ENCODE data around the gene KLF9.

Gene KLF9

GRCh38 chr9:70419556-70420440, 5.3 kb upstream of the KLF9 start:
- no peak overlapping the region for H2AK5ac ChIP-seq (ENCODE audit: low read length)
- DNase-seq = peak; percentile 83
- no CpG with 5 or more reads among the region's 60 CpGs for WGBS (ENCODE audit: extremely low coverage, insufficient coverage, insufficient read length)
- H3K27me3 ChIP-seq (ENCODE audit: insufficient read depth, low read length) = peaks cover 3% of the 10 kb centered on the region
- peak overlapping the region; percentile 50 for H2AFZ ChIP-seq (ENCODE audit: insufficient read depth, low read length, poor library complexity)
- peak overlapping the region; percentile 43 for H3K27ac ChIP-seq (ENCODE audit: low read depth, low read length)
- H3K79me2 ChIP-seq (ENCODE audit: control insufficient read depth, insufficient read depth, low read length, poor library complexity) = no peaks in the 10 kb centered on the region
- peaks cover 10% of the 10 kb centered on the region for H3K79me1 ChIP-seq (ENCODE audit: low read length)
- H3K4me1 ChIP-seq (ENCODE audit: control insufficient read depth in 1 of 2, insufficient read depth in 2 of 2, low read length in 2 of 2) = peaks cover 6 to 17% of the 10 kb centered on the region in 2 experiments
- peak overlapping the region; percentile 58 for H4K8ac ChIP-seq (ENCODE audit: low read depth, low read length)
- peak overlapping the region; percentile 19 for H3K18ac ChIP-seq (ENCODE audit: low read length)
- peak overlapping the region; percentile 36 for H3K14ac ChIP-seq (ENCODE audit: low read length)
- no peak overlapping the region for H2BK12ac ChIP-seq (ENCODE audit: low read length)
- no peak overlapping the region for H2BK120ac ChIP-seq (ENCODE audit: insufficient read depth, low read length, poor library complexity)
- no peak overlapping the region for H3K4ac ChIP-seq (ENCODE audit: low read depth, low read length)
- peak overlapping the region; percentile 8 for H2BK5ac ChIP-seq (ENCODE audit: low read depth, low read length, poor library complexity)
- no peak overlapping the region for H3K23ac ChIP-seq (ENCODE audit: low read length)
- peak overlapping the region; percentile 61 for H4K91ac ChIP-seq (ENCODE audit: low read depth, low read length)
- H3K36me3 ChIP-seq (ENCODE audit: control insufficient read depth in 1 of 2, insufficient read depth in 2 of 2, low read length in 2 of 2) = no peaks in the 10 kb centered on the region
- peak overlapping the region; percentile 65 for H3K4me3 ChIP-seq (ENCODE audit: low read depth, low read length)
- peaks cover 2% of the 10 kb centered on the region for H3K9me3 ChIP-seq (ENCODE audit: insufficient read depth, low read depth, low read length)
- H4K12ac ChIP-seq (ENCODE audit: low read depth, low read length) = peak overlapping the region; percentile 49
- H3K9ac ChIP-seq (ENCODE audit: low read length) = peak overlapping the region; percentile 57
- H3K4me2 ChIP-seq (ENCODE audit: low read length) = peak overlapping the region; percentile 100

- H3K4ac ChIP-seq (ENCODE audit: low read depth, low read length) = no peak overlapping the region
- no peak overlapping the region for H2AK5ac ChIP-seq (ENCODE audit: low read length)
- H3K18ac ChIP-seq (ENCODE audit: low read length) = no peak overlapping the region
- H2BK120ac ChIP-seq (ENCODE audit: insufficient read depth, low read length, poor library complexity) = no peak overlapping the region
- peaks cover under 1% of the 10 kb centered on the region for H3K9me3 ChIP-seq (ENCODE audit: insufficient read depth, low read depth, low read length)
- no peak overlapping the region for H3K9ac ChIP-seq (ENCODE audit: low read length)
- H2BK5ac ChIP-seq (ENCODE audit: low read depth, low read length, poor library complexity) = no peak overlapping the region
- H4K12ac ChIP-seq (ENCODE audit: low read depth, low read length) = no peak overlapping the region
- peak overlapping the region; percentile 61 for H4K91ac ChIP-seq (ENCODE audit: low read depth, low read length)
- no peak overlapping the region for H2BK12ac ChIP-seq (ENCODE audit: low read length)
- H3K4me1 ChIP-seq (ENCODE audit: control insufficient read depth in 1 of 2, insufficient read depth in 2 of 2, low read length in 2 of 2) = peaks cover 6 to 18% of the 10 kb centered on the region in 2 experiments
- no peaks in the 10 kb centered on the region for H3K79me2 ChIP-seq (ENCODE audit: control insufficient read depth, insufficient read depth, low read length, poor library complexity)
- H4K8ac ChIP-seq (ENCODE audit: low read depth, low read length) = peak overlapping the region; percentile 58
- H3K79me1 ChIP-seq (ENCODE audit: low read length) = peaks cover 10% of the 10 kb centered on the region
- H3K23ac ChIP-seq (ENCODE audit: low read length) = no peak overlapping the region
- WGBS (ENCODE audit: extremely low coverage, insufficient coverage, insufficient read length) = no CpG with 5 or more reads among the region's 65 CpGs
- no peaks in the 10 kb centered on the region for H3K36me3 ChIP-seq (ENCODE audit: control insufficient read depth in 1 of 2, insufficient read depth in 2 of 2, low read length in 2 of 2)
- DNase-seq = peak; percentile 97
- H3K27me3 ChIP-seq (ENCODE audit: insufficient read depth, low read length) = peaks cover 3% of the 10 kb centered on the region
- peak overlapping the region; percentile 100 for H3K4me2 ChIP-seq (ENCODE audit: low read length)
- peak overlapping the region; percentile 20 for H2AFZ ChIP-seq (ENCODE audit: insufficient read depth, low read length, poor library complexity)
- peak overlapping the region; percentile 43 for H3K27ac ChIP-seq (ENCODE audit: low read depth, low read length)
- peak overlapping the region; percentile 65 for H3K4me3 ChIP-seq (ENCODE audit: low read depth, low read length)
- peak overlapping the region; percentile 36 for H3K14ac ChIP-seq (ENCODE audit: low read length)
Measured at GRCh38 chr9:70418822-70419555, 4.5 kb upstream of the KLF9 start.

GRCh38 chr9:70415476-70415875, 1.0 kb upstream of the KLF9 start:
- H3K79me1 ChIP-seq (ENCODE audit: low read length) = peaks cover 8% of the 10 kb centered on the region
- H4K12ac ChIP-seq (ENCODE audit: low read depth, low read length) = no peak overlapping the region
- H3K9me3 ChIP-seq (ENCODE audit: insufficient read depth, low read depth, low read length) = no peaks in the 10 kb centered on the region
- no peak for DNase-seq
- no peak overlapping the region for H2BK5ac ChIP-seq (ENCODE audit: low read depth, low read length, poor library complexity)
- no peak overlapping the region for H2AK5ac ChIP-seq (ENCODE audit: low read length)
- no peak overlapping the region for H3K4me3 ChIP-seq (ENCODE audit: low read depth, low read length)
- H3K4me2 ChIP-seq (ENCODE audit: low read length) = no peak overlapping the region
- no peak overlapping the region for H3K9ac ChIP-seq (ENCODE audit: low read length)
- no peak overlapping the region for H3K27ac ChIP-seq (ENCODE audit: low read depth, low read length)
- no peaks in the 10 kb centered on the region for H3K36me3 ChIP-seq (ENCODE audit: control insufficient read depth in 1 of 2, insufficient read depth in 2 of 2, low read length in 2 of 2)
- H3K27me3 ChIP-seq (ENCODE audit: insufficient read depth, low read length) = peaks cover 19% of the 10 kb centered on the region
- no peak overlapping the region for H4K91ac ChIP-seq (ENCODE audit: low read depth, low read length)
- no peak overlapping the region for H3K18ac ChIP-seq (ENCODE audit: low read length)
- no peak overlapping the region for H3K14ac ChIP-seq (ENCODE audit: low read length)
- peaks cover 7 to 27% of the 10 kb centered on the region in 2 experiments for H3K4me1 ChIP-seq (ENCODE audit: control insufficient read depth in 1 of 2, insufficient read depth in 2 of 2, low read length in 2 of 2)
- no peak overlapping the region for H4K8ac ChIP-seq (ENCODE audit: low read depth, low read length)
- H3K4ac ChIP-seq (ENCODE audit: low read depth, low read length) = no peak overlapping the region
- no peak overlapping the region for H2BK120ac ChIP-seq (ENCODE audit: insufficient read depth, low read length, poor library complexity)
- no CpG with 5 or more reads among the region's 5 CpGs for WGBS (ENCODE audit: extremely low coverage, insufficient coverage, insufficient read length)
- H2BK12ac ChIP-seq (ENCODE audit: low read length) = no peak overlapping the region
- no peak overlapping the region for H2AFZ ChIP-seq (ENCODE audit: insufficient read depth, low read length, poor library complexity)
- no peak overlapping the region for H3K23ac ChIP-seq (ENCODE audit: low read length)
- H3K79me2 ChIP-seq (ENCODE audit: control insufficient read depth, insufficient read depth, low read length, poor library complexity) = no peaks in the 10 kb centered on the region

GRCh38 chr9:70415041-70415440, 584 bp upstream of the KLF9 start:
- Histone ChIP-seq H3K4ac (ENCODE audit: low read depth, low read length) (no peak overlapping the region), H4K12ac (ENCODE audit: low read depth, low read length) (no peak overlapping the region), H3K18ac (ENCODE audit: low read length) (no peak overlapping the region), H4K91ac (ENCODE audit: low read depth, low read length) (no peak overlapping the region), H2BK5ac (ENCODE audit: low read depth, low read length, poor library complexity) (no peak overlapping the region), H2BK120ac (ENCODE audit: insufficient read depth, low read length, poor library complexity) (no peak overlapping the region), H2AK5ac (ENCODE audit: low read length) (no peak overlapping the region), H3K23ac (ENCODE audit: low read length) (no peak overlapping the region), H3K4me2 (ENCODE audit: low read length) (no peak overlapping the region), H3K14ac (ENCODE audit: low read length) (no peak overlapping the region), H3K36me3 (ENCODE audit: control insufficient read depth in 1 of 2, insufficient read depth in 2 of 2, low read length in 2 of 2) (no peaks in the 10 kb centered on the region), H3K27me3 (ENCODE audit: insufficient read depth, low read length) (peaks cover 19% of the 10 kb centered on the region), H3K4me1 (ENCODE audit: control insufficient read depth in 1 of 2, insufficient read depth in 2 of 2, low read length in 2 of 2) (peaks cover 7 to 25% of the 10 kb centered on the region in 2 experiments), H3K4me3 (ENCODE audit: low read depth, low read length) (no peak overlapping the region), H2BK12ac (ENCODE audit: low read length) (no peak overlapping the region), H3K9me3 (ENCODE audit: insufficient read depth, low read depth, low read length) (no peaks in the 10 kb centered on the region), H3K9ac (ENCODE audit: low read length) (no peak overlapping the region), H3K79me2 (ENCODE audit: control insufficient read depth, insufficient read depth, low read length, poor library complexity) (no peaks in the 10 kb centered on the region), H3K79me1 (ENCODE audit: low read length) (peaks cover 6% of the 10 kb centered on the region), H2AFZ (ENCODE audit: insufficient read depth, low read length, poor library complexity) (no peak overlapping the region), H3K27ac (ENCODE audit: low read depth, low read length) (no peak overlapping the region), H4K8ac (ENCODE audit: low read depth, low read length) (no peak overlapping the region)
- no CpG with 5 or more reads among the region's 2 CpGs for WGBS (ENCODE audit: extremely low coverage, insufficient coverage, insufficient read length)
- DNase-seq = no peak
